Coronary artery (tissue), 2 donors: ENCODE data around the gene HMGN4.
"Not testable (repeated sequence)": the region's sequence is repeated elsewhere in the genome, so short reads cannot be mapped to it uniquely, and the experiment has no call there.

Experiments
- DNase-seq: peaks from one replicate; pipeline ENCODE4 v3.0.0-alpha.2; 2017; ENCODE audit warnings: low spot score
- H3K27ac ChIP-seq, 2 donors: fragments of 200-600 bp; sonication (generic); one replicate each; pipeline ENCODE4 v1.5.1; 2016 to 2019
- H3K4me3 ChIP-seq: fragments of 200-600 bp; sonication (generic); 2 replicates; pipeline ENCODE4 v1.5.1; 2016; ENCODE audit warnings: mild to moderate bottlenecking, moderate library complexity
- CTCF ChIP-seq: fragments of 200-600 bp; sonication (generic); IDR thresholded peaks from one replicate; pipeline ENCODE4 v1.5.1; 2019; ENCODE audit warnings: antibody characterized with exemption

The HMGN4 gene

DNA sequence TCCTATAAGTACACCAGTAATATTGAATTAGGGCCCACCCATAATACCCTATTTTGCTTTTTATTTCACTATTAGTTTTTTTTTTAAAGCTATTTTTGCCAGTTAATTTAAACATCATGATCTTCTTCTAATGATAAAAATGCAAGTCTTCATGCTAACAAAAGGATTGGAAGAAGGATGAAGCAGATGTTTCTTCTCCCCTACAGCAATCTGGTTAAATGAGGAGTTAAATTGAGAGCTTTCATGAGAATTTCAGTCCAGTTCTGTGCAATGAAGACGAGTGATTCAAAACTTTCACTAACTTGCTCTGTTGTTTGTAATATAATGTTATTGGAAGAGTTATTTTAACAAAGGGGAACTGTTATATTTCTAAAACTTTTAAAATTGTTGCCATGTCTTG lies 3.4 kb downstream of the HMGN4 start:
- Histone ChIP-seq H3K4me3 (no peak overlapping the region), H3K27ac (no peak overlapping the region)
- TF ChIP-seq CTCF = no peak
- DNase-seq = no peak

DNA sequence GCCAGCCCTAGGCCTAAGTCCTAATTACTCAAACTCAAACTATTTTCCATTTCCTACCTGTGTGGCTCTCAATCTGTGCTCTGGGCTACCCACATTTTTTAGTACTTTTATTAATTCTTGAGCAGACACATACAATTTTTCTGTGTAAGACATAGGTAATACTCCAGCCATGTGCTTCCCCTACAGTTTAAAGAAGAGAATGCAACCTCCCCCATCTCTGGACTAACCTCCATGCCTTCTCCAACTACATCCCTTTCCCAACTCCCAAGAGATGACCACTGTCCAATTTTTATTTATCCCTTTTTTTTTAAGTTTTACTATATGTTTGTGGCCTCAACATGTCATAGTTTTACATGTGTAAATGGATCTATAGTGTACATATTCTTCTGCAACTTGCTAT lies 5.8 kb downstream of the HMGN4 start:
- no peak overlapping the region for H3K4me3 ChIP-seq
- no peak overlapping the region for H3K27ac ChIP-seq
- DNase-seq = no peak
- TF ChIP-seq CTCF = no peak

- DNase-seq = no peak
- no peak for TF ChIP-seq CTCF
- Histone ChIP-seq H3K27ac (no peak overlapping the region), H3K4me3 (no peak overlapping the region)
Observed at GRCh38 chr6:26544473-26544872, 6.3 kb downstream of the HMGN4 start.

GRCh38 chr6:26545627-26546026 lies 7.5 kb downstream of the HMGN4 start:
- H3K27ac ChIP-seq = no peak overlapping the region
- no peak for DNase-seq
- no peak for TF ChIP-seq CTCF
- H3K4me3 ChIP-seq = no peak overlapping the region

GRCh38 chr6:26547363-26547762 lies 9.2 kb downstream of the HMGN4 start:
- H3K4me3 ChIP-seq, H3K27ac ChIP-seq, DNase-seq: not testable (repeated sequence)

DNA sequence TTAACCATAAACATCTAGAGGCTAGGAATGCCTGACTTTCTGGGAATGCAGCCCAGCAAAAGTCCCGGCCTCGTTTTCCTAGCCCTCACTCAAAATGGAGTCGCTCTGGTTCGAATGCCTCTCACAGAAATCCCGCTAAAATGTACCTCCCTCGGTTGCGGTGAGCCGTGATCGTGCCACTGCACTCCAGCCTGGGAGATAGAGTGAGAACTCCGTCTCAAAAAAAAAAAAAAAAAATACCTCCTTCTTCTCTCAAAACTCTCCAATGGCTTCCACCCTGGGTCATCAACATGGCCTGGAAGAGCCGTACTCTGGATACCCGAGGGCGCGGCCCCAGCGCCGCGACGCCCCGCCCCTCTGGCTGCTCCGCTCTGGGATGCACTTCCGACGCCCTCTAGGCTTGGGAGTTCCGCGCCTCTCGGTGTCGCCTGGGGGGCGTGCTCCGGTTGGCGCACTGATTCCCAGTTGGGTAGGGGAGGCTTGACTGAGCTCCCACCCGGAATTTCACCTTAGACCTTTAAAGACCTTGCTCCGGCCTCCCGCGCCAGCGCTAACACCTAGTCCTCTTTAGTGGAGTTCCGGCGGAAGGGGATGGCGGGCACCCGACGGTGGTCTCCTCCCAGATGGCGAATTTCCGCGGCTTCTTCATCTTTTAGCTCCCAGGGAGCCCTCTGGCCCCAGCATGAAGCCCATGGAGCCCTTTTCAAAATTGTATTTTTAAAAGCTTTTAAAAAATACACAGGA lies 12.3 kb downstream of the HMGN4 start:
- TF ChIP-seq CTCF = no peak
- no peak for DNase-seq
- H3K27ac ChIP-seq = peak overlapping the region in 1 of 2 donors; percentile 63

DNA sequence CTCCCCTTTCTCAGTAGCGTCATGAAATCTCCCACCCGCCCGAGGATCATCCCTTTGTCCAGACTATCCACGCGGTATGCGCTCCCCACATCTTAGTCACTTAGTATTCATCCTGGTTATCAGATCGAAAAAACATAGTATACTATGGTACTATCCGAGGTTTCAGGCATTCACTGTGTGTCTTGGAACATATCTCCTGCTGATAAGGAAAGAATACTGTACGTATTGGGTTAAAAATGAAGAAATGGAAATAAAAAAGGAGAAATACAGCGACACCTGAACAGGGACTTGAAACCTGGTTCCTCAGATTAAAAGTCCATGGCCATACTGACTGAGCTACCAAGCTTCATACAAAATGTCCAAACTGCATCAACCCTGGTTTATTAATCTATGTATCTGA lies 14.0 kb downstream of the HMGN4 start:
- H3K4me3 ChIP-seq = no peak overlapping the region
- DNase-seq = no peak
- TF ChIP-seq CTCF = no peak
- no peak overlapping the region for H3K27ac ChIP-seq

More for the DNA sequence above, 12.3 kb downstream of the HMGN4 start:
- H3K4me3 ChIP-seq = peak overlapping the region; percentile 80
